K562 (cell line): ENCODE measurements around the gene CYSTM1. TPM values are rescaled to one million over a fixed set of nuclear protein-coding genes. Genes with fewer than 3 reads are reported as not detected.

Source experiments
- ARNT ChIP-seq, 2 experiments: fragments of 450-650 bp; IDR thresholded peaks; 2 replicates each; pipeline ENCODE4 v1.6.1; 2016; ENCODE audit warnings: mild to moderate bottlenecking in 1 of 2
- ASH1L ChIP-seq: fragments of 450-650 bp; IDR thresholded peaks from 2 replicates; pipeline ENCODE4 v1.6.1; 2018; ENCODE audit warnings: borderline replicate concordance, mild to moderate bottlenecking, low read depth; ENCODE audit not compliant: partially characterized antibody
- CCAR2 ChIP-seq: fragments of 200-400 bp; formaldehyde crosslinking; IDR thresholded peaks from 2 replicates; pipeline ENCODE4 v1.6.1; 2017; ENCODE audit warnings: mild to moderate bottlenecking, low read depth, low read length
- CTCFL ChIP-seq: IDR thresholded peaks from 2 replicates; pipeline ENCODE4 v1.6.1; 2011; ENCODE audit warnings: borderline replicate concordance, low read depth, mild to moderate bottlenecking, moderate library complexity, low read length; ENCODE audit not compliant: insufficient read depth, poor library complexity, severe bottlenecking
- DEAF1 ChIP-seq: fragments of 450-650 bp; formaldehyde crosslinking; IDR thresholded peaks from 2 replicates; pipeline ENCODE4 v1.4.0; 2020; ENCODE audit warnings: mild to moderate bottlenecking, moderate library complexity
- ETS1 ChIP-seq: conservative IDR thresholded peaks from 2 replicates; pipeline ENCODE4 v1.6.1; 2011; ENCODE audit warnings: low read depth, mild to moderate bottlenecking, low read length; ENCODE audit not compliant: control insufficient read depth
- FOXK1 ChIP-seq: sonication (generic); formaldehyde crosslinking; IDR thresholded peaks from 2 replicates; pipeline ENCODE4 v1.8.0; 2022; ENCODE audit warnings: missing genetic modification reagents, mild to moderate bottlenecking, borderline replicate concordance
- FUS ChIP-seq: fragments of 200-400 bp; formaldehyde crosslinking; optimal IDR thresholded peaks from 2 replicates; pipeline ENCODE3; 2017; ENCODE audit warnings: low read depth, low read length
- GABPB2 ChIP-seq: fragments of 250-450 bp; sonication (Bioruptor Pico); conservative IDR thresholded peaks from 2 replicates; pipeline ENCODE4 v1.5.1; 2021; ENCODE audit warnings: mild to moderate bottlenecking
- KAT7 ChIP-seq: sonication (generic); formaldehyde crosslinking; IDR thresholded peaks from 2 replicates; pipeline ENCODE4 v1.8.0; 2022; ENCODE audit warnings: missing genetic modification reagents, mild to moderate bottlenecking, borderline replicate concordance
- MEF2D ChIP-seq: conservative IDR thresholded peaks from 2 replicates; pipeline ENCODE4 v1.6.1; 2016; ENCODE audit warnings: low read depth, missing genetic modification characterization, missing compliant biosample characterization
- TRIM25 ChIP-seq: fragments of 450-650 bp; IDR thresholded peaks from 2 replicates; pipeline ENCODE4 v1.7.0; 2016; ENCODE audit warnings: borderline replicate concordance
- ZKSCAN3 ChIP-seq: fragments of 250-450 bp; sonication (Bioruptor Pico); IDR thresholded peaks from 2 replicates; pipeline ENCODE4 v1.4.0; 2020
- ZNF175 ChIP-seq: fragments of 200-800 bp; sonication (Bioruptor generic); IDR thresholded peaks from 2 replicates; pipeline ENCODE4 v1.6.1; 2016; ENCODE audit warnings: low read depth, mild to moderate bottlenecking, missing genetic modification characterization, missing compliant biosample characterization
- ZNF184 ChIP-seq: sonication (generic); formaldehyde crosslinking; IDR thresholded peaks from 2 replicates; pipeline ENCODE4 v1.5.0; 2020; ENCODE audit warnings: missing genetic modification reagents
- ZNF507 ChIP-seq: conservative IDR thresholded peaks from 2 replicates; pipeline ENCODE4 v1.6.1; 2017; ENCODE audit warnings: missing genetic modification characterization, missing compliant biosample characterization
- ZNF583 ChIP-seq: fragments of 250-450 bp; sonication (Bioruptor Pico); IDR thresholded peaks from 2 replicates; pipeline ENCODE4 v1.4.0; 2020
- ZNF707 ChIP-seq: fragments of 250-450 bp; sonication (Bioruptor Pico); conservative IDR thresholded peaks from 2 replicates; pipeline ENCODE4 v1.8.0; 2022; ENCODE audit warnings: inconsistent platforms, mild to moderate bottlenecking, moderate library complexity
- ZZZ3 ChIP-seq: fragments of 450-650 bp; IDR thresholded peaks from 2 replicates; pipeline ENCODE4 v1.6.1; 2016; ENCODE audit warnings: antibody characterized with exemption, mild to moderate bottlenecking, moderate library complexity
- polyA plus RNA-seq, 8 experiments: library from polyadenylated mRNA; depleted of rRNA in 4 of 8; stranded (reverse) in 5 of 8; unstranded in 3 of 8; fragments of >200 nt; fragmentation: Nextera tagmentation in 2 of 8; fragmentation: Illumina TruSeq in 1 of 8; extraction: Ambion mirVana in 2 of 8; extraction: Trizol in 1 of 8; gene quantifications; 2 replicates each; pipeline versions ENCODE4 v1.2.1 to v1.2.3, GENCODE V29; 2011 to 2014; ENCODE audit warnings: inconsistent platforms in 1 of 8, missing spikeins in 1 of 8
- total RNA-seq, 7 experiments: library from RNA; depleted of rRNA in 6 of 7; stranded (reverse); fragments of >200 nt in 6 of 7; fragmentation: Illumina TruSeq in 2 of 7; extraction: Trizol in 2 of 7; gene quantifications; 2 replicates each; pipeline versions ENCODE4 v1.2.1 to v1.2.3, GENCODE V29; 2011 to 2021; ENCODE audit warnings: low replicate concordance in 1 of 7
- TF ChIP-seq, protein P1 (sequence below): sonication (generic); IDR thresholded peaks from 2 replicates; pipeline ENCODE4 v1.6.1; 2016

CYSTM1 gene
- total and polyA plus RNA-seq, 9 of the 15 experiments (the other 6 are each of a cell fraction or from before 2014, with no cell fraction given) = 76.1 to 422 (median 108) TPM

DNA sequence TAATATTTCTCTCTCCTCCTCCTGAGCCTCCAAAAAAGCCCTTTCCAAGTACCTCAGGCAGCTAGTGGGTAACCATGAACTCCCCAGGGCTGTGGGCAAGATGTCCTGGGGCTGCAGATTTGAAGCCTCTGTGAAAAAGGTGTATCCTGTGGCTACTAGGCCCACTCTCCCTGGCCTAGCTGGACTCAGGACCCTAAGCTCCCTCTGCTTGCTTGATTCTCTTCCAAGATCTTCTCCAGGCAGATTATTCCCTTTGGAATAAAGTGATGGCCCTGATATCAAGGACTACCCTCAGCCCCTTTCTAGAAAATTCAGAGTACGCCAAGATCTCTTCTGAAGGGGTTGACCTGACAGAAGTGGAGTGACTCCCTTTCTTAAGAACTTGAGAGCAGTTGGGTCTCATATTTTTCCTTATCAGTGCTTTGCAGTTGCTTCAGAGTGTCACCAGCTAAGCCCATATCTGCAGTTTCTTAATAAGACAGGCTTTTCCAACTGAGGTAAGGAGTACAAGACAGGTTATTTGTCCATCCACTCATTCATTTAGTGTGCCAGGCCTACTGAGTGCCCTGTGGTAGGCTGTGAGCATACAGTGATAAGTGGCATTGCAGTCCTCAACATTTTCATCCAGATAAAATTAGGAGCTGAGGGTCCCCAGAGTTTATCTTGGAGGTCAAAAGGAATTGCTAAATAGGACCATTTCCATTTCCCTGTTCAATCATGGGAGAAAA is 42.5 kb downstream of the CYSTM1 start (continued):
- TF ChIP-seq TRIM25 (no peak), MEF2D (tag) (no peak), ARNT (IDR thresholded peaks at IDR 0.05) (peak in 1 of 2 experiments; percentile 71; a peak in 3 of 4 replicates), ZNF507 (no peak), ZKSCAN3 (CRISPR knock-in tag) (no peak), FUS (no peak), ETS1 (no peak), KAT7 (CRISPR knock-in tag) (no peak), ASH1L (no peak), DEAF1 (CRISPR knock-in tag) (no peak), ZZZ3 (no peak), CTCFL (no peak), ZNF184 (CRISPR knock-in tag) (no peak), ZNF175 (CRISPR knock-in tag) (peak; percentile 94), ZNF583 (CRISPR knock-in tag) (no peak), ZNF707 (CRISPR knock-in tag) (0 out of 2 replicates have a peak, but pooled peaks have one; percentile 26), GABPB2 (CRISPR knock-in tag) (no peak), CCAR2 (no peak), FOXK1 (CRISPR knock-in tag) (no peak)
- TF ChIP-seq, protein P1, sequence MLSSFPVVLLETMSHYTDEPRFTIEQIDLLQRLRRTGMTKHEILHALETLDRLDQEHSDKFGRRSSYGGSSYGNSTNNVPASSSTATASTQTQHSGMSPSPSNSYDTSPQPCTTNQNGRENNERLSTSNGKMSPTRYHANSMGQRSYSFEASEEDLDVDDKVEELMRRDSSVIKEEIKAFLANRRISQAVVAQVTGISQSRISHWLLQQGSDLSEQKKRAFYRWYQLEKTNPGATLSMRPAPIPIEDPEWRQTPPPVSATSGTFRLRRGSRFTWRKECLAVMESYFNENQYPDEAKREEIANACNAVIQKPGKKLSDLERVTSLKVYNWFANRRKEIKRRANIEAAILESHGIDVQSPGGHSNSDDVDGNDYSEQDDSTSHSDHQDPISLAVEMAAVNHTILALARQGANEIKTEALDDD = peak; percentile 56; the same call in 1 of the 2 replicates
